HAP-1 (cell line): ENCODE data around the gene BSDC1.

Experiments used
- DNase-seq, 2 experiments: peaks; one replicate each; pipeline ENCODE4 v3.0.0-alpha.2; 2016 to 2020; ENCODE audit warnings: low spot score in 2 of 2
- H3K27me3 ChIP-seq: fragments of 250-450 bp; sonication (Bioruptor Pico); 2 replicates; pipeline ENCODE4 v1.5.1; 2020; ENCODE audit warnings: low read depth, mild to moderate bottlenecking, moderate library complexity
- H3K36me3 ChIP-seq: fragments of 250-450 bp; sonication (Bioruptor Pico); replicated peaks from 2 replicates; pipeline ENCODE4 v1.5.1; 2020; ENCODE audit warnings: mild to moderate bottlenecking
- H3K4me1 ChIP-seq: fragments of 250-450 bp; sonication (Bioruptor Pico); 2 replicates; pipeline ENCODE4 v1.5.1; 2020; ENCODE audit warnings: mild to moderate bottlenecking
- H3K4me3 ChIP-seq: fragments of 250-450 bp; sonication (Bioruptor Pico); 2 replicates; pipeline ENCODE4 v1.5.1; 2020; ENCODE audit warnings: mild to moderate bottlenecking, moderate library complexity
- H3K9me3 ChIP-seq: fragments of 250-450 bp; sonication (Bioruptor Pico); 2 replicates; pipeline ENCODE4 v1.5.1; 2020; ENCODE audit warnings: mild to moderate bottlenecking, moderate library complexity
- in situ Hi-C: fragments of 300-500 bp; cut with MboI; formaldehyde crosslinking; loops from 3 replicates; pipeline ENCODE4 v1.14.3; 2020; ENCODE audit warnings: low sequenced_read_pairs, inconsistent platforms, mixed read lengths

The BSDC1 gene

DNA sequence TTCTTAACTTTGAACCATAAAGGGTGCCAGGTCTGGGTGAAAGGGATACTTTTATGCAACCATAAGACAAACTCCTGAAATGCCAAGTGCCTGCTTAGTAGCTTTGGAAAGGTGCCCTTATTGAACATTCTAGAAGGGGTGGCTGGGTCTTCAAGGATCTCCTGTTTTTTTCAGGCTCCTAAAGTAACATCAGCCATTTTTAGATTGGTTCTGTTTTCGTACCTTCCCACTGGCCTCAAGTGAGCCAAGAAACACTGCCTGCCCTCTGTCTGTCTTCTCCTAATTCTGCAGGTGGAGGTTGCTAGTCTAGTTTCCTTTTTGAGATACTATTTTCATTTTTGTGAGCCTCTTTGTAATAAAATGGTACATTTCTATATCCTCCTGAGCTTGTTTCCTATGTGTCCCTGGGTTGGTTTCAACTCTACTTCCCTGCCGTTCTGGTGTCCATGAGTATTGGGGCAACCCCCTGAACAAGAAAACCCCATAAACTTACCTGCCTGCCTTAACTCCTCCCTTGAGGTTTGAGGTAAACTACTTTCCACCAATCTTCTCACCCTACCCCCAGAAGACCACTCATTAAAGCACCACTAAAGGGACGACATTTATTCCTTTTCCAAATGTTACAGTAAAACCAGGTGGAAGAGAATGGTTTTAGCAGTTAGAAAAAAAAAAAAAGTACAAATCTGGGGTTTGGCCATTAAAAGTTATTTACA, 60.8 kb downstream of the BSDC1 start:
- no peak for DNase-seq
- in situ Hi-C loops: no loop called here
- peaks cover 68% of the 10 kb centered on the region for H3K36me3 ChIP-seq
- no peaks in the 10 kb centered on the region for H3K9me3 ChIP-seq
- H3K4me3 ChIP-seq: no peak overlapping the region
- H3K27me3 ChIP-seq: no peaks in the 10 kb centered on the region
- peaks cover 12% of the 10 kb centered on the region for H3K4me1 ChIP-seq

DNA sequence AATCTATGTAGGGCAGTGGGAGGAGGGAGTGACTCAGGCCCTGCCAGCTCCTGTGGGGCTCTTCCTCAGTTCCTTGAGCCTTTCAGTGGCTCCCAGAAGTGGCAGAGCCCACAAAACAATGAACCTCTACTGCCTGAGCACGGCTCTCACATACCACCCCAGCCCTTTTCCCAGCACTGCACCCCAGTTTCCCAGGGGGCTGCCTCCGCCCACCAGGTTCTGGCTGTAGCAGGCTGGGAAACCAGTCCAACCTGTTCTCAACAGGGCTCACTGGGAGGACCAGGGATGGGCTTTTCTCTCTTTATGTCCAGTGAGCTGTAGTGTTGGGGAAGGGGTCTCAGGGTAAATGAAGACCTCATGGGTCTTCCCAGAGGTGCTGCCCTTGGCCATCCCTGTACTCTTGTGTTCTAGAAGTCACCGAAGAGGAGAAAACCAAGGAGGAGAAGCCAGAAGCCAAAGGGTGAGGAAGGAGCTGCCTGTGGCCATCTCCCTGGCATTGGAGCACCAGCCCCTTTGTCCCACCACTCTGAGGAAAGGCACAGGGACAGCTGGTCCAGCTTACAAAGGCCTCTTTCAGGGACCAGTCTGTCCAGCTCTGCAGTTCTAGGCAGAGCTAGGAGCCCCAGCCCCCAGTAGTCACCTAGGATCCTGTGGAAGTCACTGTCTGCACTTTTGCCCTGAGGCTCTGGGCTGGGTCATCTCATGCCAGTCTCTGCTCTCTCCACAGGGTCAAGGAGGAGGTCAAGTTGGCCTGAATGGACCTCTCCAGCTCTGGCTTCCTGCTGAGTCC, 61.8 kb downstream of the BSDC1 start:
- in situ Hi-C loops: no loop called here
- H3K4me1 ChIP-seq: peaks cover 12% of the 10 kb centered on the region
- H3K27me3 ChIP-seq: no peaks in the 10 kb centered on the region
- H3K4me3 ChIP-seq: no peak overlapping the region
- DNase-seq: no peak
- H3K9me3 ChIP-seq: no peaks in the 10 kb centered on the region
- peaks cover 76% of the 10 kb centered on the region for H3K36me3 ChIP-seq

DNA sequence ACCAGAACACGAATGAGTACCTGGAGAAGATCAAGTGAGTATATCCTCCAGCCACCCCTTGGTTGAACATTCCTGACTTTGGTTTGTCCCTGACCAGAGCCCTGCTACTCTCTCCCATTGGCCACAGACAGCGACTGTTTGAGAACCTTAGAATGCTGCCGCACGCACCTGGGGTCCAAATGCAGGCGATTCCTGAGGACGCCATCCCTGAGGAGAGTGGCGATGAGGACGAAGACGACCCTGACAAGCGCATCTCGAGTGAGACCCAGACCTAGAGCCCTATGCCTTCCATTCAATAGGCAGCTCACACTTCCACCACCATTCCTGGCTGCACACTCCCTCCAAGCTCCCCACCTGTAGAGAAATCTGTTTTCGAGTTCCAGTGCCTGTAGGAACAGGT, 62.7 kb downstream of the BSDC1 start:
- Histone ChIP-seq H3K27me3 (no peaks in the 10 kb centered on the region), H3K4me1 (peaks cover 12% of the 10 kb centered on the region), H3K4me3 (no peak overlapping the region), H3K9me3 (no peaks in the 10 kb centered on the region), H3K36me3 (peaks cover 83% of the 10 kb centered on the region)
- no peak for DNase-seq
- in situ Hi-C loops: no loop called here

DNA sequence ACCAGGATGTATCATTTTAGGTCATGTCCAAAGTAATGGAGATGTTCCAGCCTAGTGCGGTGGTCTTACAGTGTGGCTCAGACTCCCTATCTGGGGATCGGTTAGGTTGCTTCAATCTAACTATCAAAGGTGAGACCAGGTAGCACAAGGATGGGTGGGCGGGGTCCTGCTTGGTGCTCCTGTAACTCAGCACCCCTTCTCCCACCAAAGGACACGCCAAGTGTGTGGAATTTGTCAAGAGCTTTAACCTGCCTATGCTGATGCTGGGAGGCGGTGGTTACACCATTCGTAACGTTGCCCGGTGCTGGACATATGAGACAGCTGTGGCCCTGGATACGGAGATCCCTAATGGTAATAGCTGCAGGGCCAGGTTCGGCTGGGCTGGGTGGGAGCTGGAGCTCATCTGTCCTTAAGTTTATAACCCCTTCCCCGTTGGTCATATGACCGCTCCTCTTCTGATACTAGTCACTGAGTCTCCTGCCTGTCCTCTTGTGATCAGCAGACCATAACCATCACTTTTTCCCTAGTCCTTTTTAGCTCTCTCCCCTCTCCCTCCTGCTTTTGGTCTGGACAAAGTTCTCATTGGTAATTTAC, 63.6 kb downstream of the BSDC1 start:
- in situ Hi-C loops: no loop called here
- H3K36me3 ChIP-seq: peaks cover 91% of the 10 kb centered on the region

DNA sequence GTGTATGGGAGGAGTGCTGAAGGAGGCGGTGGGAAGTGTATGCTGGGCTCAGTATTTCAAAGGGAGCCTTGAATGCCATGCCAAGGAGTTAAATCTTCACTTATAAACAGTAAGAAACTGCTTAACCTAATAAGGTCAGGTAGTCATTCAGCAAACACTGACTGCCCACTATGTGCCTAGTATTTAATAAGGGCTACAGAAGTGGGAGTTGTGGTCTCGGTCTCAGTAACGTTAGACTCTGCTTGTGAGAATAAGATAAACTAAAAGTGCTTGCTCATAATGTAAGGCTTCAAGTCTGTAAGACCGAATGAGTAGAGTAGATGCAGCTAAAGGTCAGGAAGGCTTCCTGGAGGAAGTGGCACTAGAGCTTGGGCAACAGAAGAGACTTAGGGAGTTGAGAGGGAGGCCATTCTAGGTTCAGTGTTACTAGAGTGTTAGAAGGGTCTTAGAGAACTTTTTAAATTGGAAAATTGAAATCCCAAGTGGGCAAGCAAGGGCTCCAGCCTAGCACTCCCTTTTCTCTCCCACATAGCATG, 64.2 kb downstream of the BSDC1 start:
- no peaks in the 10 kb centered on the region for H3K9me3 ChIP-seq
- H3K4me1 ChIP-seq: peaks cover 9% of the 10 kb centered on the region
- H3K27me3 ChIP-seq: no peaks in the 10 kb centered on the region
- in situ Hi-C loops: no loop called here
- no peak overlapping the region for H3K4me3 ChIP-seq
- H3K36me3 ChIP-seq: peaks cover 96% of the 10 kb centered on the region
- no peak for DNase-seq

More for the DNA sequence above, 63.6 kb downstream of the BSDC1 start:
- H3K27me3 ChIP-seq: no peaks in the 10 kb centered on the region
- H3K9me3 ChIP-seq: no peaks in the 10 kb centered on the region
- peaks cover 9% of the 10 kb centered on the region for H3K4me1 ChIP-seq
- DNase-seq: no peak
- no peak overlapping the region for H3K4me3 ChIP-seq

DNA sequence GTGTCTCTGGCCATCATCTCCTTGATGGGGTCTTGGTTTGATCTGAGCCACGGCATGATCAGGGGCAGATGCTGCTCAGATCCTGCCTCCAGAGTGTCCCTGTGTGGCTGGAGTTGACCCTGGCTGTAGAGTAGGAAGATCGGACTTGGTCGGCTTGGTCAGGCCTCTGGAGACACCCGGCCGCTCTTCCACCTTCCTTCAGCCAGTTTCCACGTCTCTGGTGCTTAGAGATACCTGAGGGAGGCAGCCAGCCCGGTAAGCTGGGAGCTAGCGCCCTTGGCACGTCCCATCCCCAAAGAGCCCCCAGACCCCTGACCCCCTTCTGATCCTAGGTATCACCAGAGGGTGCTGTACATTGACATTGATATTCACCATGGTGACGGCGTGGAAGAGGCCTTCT, 67.0 kb downstream of the BSDC1 start:
- in situ Hi-C loops: no loop called here
- Histone ChIP-seq H3K4me1 (no peaks in the 10 kb centered on the region), H3K4me3 (no peak overlapping the region), H3K9me3 (no peaks in the 10 kb centered on the region), H3K27me3 (no peaks in the 10 kb centered on the region), H3K36me3 (peaks cover 86% of the 10 kb centered on the region)
- DNase-seq: no peak

DNA sequence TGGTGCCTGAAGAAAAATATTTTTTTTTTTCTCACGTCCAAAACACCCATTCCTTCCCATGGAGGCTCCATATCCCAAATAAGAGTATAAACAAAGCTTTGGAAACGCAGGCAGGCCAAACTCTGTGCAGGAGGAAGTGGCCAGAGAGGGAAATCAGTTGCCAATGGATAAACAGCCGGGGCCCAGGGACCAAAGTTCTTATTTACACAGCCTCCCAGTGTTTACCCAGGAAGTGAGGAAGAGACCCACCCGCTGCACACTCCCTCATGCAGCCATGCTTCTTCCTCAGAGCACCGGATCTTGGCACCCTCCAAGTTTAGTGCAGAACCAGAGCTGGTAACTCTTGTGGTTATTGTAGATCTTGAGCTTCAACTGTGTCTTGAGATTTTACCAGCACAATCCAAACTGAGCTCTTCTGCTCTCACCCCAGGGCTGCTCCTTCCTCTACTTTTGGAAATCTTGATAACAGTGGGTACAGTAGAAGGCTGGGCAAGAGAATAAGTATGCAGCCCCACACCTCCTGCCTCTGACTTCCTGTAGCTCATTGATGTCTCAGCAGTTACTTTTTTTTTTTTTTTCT, 72.4 kb downstream of the BSDC1 start:
- Histone ChIP-seq H3K27me3 (no peaks in the 10 kb centered on the region), H3K36me3 (peaks cover 67% of the 10 kb centered on the region), H3K9me3 (no peaks in the 10 kb centered on the region), H3K4me3 (no peak overlapping the region), H3K4me1 (no peaks in the 10 kb centered on the region)
- no peak for DNase-seq
- in situ Hi-C loops: no loop called here

DNA sequence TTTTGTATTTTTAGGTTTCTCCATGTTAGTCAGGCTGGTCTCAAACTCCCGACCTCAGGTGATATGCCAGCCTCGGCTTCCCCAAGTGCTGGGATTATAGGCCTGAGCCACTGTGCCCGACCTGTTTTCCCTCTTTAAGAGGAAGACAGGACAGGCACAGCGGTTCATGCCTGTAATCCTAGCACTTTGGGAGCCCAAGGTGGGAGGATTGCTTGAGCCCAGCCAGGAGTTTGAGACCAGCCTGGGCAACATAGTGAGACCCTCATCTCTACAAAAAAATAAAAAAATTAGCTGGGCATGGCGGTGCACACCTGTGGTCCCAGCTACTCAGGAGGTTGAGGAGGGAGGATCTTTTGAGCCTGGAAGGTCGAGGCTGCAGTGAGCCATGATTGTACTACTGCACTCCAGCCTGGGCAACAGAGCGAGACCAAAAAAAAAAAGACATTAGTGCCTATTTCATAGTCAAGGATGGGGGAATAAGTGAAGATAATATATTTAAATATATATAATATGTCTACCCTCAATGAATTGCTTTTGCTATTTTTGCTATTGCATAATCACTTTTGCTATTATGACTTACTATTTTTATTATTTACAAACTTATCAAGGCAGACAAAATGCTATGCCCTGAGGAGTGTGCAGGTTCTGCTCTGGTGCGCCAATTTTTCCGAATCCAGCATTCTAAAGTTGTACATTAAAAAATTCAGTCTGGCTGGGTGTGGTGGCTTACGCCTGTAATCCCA, 75.9 kb downstream of the BSDC1 start:
- Histone ChIP-seq H3K27me3 (no peaks in the 10 kb centered on the region), H3K9me3 (no peaks in the 10 kb centered on the region), H3K4me3 (no peak overlapping the region), H3K4me1 (no peaks in the 10 kb centered on the region), H3K36me3 (peaks cover 49% of the 10 kb centered on the region)
- in situ Hi-C loops: no loop called here
- DNase-seq: no peak

DNA sequence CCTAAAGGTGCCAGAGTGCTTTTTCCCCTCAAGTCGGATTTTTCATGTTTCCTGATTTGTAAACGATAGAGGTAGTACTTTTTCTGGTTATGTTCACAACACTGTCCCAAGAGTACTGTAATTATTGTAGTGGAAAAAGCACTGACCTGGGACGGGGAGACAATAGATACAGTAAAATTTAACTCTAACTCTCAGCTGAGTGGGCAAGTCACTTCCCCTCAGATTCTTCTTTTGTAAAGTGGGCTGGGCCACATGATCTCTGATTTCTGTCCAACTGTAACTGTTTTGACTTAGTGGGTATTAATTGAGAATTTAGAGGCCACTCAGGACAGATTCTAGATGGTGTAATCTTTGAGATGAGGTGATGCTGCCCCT, 77.4 kb downstream of the BSDC1 start:
- in situ Hi-C loops: no loop called here
- DNase-seq: no peak
- H3K36me3 ChIP-seq: peaks cover 40% of the 10 kb centered on the region
- no peaks in the 10 kb centered on the region for H3K9me3 ChIP-seq
- H3K27me3 ChIP-seq: no peaks in the 10 kb centered on the region
- no peak overlapping the region for H3K4me3 ChIP-seq
- no peaks in the 10 kb centered on the region for H3K4me1 ChIP-seq
